HG03135 (cell line): ENCODE data around the gene FTCDNL1.

Experiments
- ATAC-seq: cut with Tn5 transposase; IDR thresholded peaks from one replicate; pipeline ENCODE4 v1.9.1; 2021; ENCODE audit warnings: mild to moderate bottlenecking, moderate library complexity; ENCODE audit not compliant: unreplicated experiment

FTCDNL1 gene

DNA sequence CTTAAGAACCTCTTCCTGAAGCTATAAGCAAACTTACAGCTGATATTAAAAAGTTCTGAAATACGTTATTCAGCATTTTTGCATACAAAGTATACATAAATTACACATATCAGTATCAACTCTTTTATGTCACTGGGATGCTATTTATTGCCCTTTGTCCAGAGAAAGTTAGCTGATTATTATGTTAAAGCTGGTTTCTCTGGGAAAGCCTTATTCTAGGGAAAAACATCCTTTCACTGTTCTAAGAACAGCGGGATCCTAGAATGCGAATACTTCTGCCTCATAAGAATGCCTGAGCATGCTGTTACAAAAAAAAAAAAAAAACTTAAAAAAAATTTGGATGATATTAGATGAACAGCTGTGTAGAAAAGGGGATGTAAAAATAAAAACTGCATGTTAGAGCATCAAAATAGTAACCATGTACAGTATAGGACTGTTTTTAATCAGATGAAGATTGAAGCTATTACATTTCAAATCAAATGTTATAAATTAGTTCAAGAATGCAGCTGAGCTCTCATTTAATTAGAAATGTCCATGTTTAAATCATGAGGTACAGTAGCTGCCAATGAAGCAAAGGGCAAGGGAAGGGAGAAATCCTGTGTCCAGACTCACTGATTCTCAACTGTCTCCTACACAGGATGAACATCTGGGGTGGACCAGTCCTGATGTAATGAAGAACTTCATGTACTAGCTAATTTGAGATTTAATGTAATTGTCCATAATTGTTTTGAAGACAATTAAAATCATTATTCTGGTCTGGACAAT, 8.2 kb downstream of the FTCDNL1 start:
- no peak for ATAC-seq

DNA sequence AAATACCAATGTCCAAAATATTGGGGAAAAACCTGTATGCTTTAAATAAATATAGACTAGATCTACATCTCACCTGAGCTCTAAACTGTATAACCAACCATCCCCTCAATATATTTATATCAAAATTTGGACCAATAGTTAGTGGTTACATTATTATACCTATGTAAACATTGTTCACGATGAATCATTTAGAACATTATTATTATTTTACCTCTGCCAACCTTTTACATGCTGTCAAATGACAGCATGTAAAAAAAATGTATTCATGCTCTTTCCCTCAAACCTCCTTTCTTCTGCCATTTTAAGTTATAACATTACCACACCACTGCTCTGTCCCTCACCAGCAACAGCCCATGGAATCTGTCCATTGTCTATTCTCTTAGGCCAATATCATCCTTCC, 9.6 kb downstream of the FTCDNL1 start:
- no peak for ATAC-seq

DNA sequence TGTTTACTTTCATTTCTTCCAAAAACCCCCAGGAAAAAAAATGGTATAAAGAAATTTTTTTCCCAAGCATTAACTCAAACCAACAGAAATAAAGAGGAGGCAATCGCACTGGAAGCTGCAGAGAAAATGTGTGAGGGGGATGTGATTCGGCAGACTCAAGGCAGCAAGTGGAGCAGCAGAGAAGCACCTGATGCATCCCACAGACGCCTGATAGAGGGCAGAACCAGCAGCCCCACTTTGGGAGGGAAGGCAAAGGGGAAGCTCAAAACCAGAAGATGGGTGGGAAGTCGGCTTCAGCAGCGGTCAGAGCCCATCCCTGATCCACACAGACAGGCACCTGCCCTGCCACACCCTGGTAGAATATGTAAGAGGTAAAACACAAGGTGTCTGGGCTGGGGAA, 12.6 kb downstream of the FTCDNL1 start:
- ATAC-seq: no peak

DNA sequence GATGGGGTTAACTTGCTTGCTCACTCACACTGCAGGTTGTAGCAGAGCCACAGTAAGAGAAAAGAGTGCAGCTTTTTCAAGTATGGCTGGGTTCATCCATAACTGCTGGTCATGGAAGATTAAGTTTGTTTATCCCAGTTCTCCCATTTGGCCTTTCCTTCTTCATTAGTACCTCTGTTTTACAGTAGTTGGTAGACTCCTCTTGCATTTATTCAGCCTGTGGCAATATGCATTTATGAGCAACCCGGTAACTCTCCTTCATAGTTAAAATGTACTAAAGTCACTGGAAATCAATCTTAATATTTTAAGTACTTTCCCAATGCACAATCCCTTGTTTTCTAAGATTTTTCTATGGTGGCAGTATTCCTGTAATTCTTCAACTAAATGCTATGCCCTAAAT, 14.0 kb downstream of the FTCDNL1 start:
- ATAC-seq: no peak

DNA sequence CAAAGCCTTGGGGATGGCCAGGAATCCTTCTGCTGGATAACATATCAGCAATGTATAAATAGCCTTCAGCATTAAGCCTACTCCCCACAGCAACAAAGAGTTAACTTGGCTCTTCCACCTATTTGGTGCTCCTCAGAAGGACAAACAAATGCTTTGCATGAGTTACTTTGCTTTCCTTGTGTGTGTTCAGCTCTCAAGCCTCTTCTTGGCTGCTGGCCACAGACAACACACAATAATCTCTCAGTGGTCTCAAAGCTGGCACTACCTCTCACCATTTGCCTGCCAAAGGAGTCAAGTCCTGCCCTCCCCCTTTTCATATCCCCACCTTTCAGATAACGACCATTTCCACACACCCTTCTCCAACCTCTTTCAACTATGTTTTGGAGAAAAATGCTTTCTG, 17.5 kb downstream of the FTCDNL1 start:
- no peak for ATAC-seq

DNA sequence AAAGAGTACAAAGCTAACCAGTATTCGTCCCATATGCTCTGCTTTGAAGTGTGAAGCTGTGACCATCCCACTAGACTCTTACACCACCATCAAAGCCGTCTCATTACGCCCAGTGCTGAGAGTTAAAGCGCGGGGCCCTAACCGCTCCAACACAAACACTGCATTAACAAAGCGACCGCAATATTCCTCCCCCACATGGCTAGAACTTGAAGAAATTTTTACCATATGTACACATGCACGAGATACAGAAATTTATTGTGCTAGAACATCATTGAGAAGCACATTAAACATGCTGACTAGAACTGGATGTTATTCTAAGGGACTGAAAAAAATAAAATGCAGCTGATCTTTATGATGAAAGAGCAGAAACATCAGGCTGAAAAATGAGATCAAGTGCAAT, 20.5 kb downstream of the FTCDNL1 start:
- no peak for ATAC-seq

DNA sequence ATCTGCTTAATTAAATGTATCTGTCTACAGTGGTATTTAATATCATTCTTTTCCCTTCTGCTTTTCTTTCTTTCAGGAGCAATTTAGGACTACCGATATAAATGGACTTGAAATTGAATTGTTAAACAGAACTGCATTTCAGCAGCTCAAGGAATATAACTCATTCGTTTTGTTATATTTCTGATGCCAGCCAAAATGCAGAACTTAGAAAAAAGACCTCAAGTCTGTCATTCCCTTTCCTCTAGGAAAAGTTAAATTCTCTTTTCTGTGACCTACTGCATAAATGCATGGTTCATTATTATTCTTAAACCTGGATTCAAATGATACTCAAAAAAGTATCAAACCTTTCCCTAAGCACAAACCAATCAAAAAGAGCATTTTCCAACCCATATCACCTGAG, 21.4 kb downstream of the FTCDNL1 start:
- no peak for ATAC-seq

DNA sequence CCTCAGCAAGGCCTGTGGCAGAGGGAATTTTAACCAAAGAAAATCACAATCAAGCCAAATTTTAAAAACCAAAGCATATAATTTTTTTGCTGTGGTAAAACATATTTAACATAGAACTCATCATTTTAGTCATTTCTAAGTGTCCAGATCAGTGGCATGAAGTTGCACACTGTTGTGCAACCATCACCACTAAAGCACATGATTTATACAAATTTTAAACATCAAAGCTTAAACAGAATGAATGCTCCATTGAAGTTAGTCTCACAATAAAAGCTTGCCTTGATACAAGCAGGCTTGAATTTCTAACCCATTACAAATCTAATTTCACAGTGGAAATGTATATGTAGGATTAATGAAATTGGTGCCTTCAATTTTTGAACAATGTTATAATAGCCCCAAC, 31.2 kb downstream of the FTCDNL1 start:
- ATAC-seq: no peak

DNA sequence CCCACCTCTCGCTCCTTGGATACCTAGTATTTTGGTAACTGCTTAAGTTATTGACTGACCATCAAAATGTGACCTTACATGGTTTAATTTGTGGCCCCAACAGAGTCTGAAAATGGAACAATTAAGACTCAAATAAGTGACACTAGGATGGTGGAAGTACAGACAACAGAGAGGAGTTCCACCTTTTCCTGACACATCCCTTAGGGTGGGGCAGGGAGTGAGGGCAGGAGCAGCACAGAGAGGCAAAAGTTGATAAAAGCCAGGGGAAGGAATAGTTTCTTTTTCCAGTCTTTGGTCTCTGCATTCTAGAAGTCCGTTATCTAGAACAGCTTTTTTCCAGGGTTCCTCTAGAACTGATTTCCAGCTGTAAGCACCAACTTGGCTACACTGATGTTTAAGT, 32.2 kb downstream of the FTCDNL1 start:
- no peak for ATAC-seq

DNA sequence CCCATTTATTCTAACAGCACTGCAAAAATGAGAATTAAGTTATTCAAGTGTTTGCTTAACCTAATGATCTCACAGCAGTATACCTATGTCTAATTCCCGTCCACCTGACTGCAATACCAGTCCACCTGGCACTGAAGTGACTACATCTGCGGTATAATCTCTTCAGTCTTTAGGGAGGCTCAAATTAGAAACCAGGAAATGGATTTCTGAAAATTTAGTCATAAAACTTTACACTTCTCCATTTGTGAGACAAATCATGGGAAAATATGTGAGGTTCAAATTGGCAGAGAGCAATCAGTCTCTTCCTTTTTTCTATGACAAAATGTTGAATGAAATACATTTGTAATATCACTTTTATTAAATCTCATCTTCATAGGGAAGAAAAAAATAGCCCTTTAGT, 33.0 kb downstream of the FTCDNL1 start:
- no peak for ATAC-seq

DNA sequence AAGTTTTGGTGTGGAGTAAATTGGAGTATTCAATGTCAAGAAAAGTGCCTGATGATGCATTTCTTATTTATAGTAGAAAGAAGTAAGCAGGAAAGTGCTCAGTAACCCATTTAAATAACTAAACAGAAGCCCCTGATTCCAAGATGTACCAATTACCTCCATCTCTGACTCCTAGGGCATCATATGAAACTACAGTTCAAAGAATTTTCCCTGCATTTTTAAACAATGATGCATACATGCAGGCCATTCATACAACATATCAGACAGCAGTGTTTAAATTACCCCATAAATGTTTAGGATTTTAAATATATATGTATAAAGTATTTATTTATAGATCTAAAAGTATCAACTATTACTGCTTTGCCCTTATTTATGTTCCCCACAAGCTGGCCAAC, 36.2 kb downstream of the FTCDNL1 start:
- ATAC-seq: no peak

DNA sequence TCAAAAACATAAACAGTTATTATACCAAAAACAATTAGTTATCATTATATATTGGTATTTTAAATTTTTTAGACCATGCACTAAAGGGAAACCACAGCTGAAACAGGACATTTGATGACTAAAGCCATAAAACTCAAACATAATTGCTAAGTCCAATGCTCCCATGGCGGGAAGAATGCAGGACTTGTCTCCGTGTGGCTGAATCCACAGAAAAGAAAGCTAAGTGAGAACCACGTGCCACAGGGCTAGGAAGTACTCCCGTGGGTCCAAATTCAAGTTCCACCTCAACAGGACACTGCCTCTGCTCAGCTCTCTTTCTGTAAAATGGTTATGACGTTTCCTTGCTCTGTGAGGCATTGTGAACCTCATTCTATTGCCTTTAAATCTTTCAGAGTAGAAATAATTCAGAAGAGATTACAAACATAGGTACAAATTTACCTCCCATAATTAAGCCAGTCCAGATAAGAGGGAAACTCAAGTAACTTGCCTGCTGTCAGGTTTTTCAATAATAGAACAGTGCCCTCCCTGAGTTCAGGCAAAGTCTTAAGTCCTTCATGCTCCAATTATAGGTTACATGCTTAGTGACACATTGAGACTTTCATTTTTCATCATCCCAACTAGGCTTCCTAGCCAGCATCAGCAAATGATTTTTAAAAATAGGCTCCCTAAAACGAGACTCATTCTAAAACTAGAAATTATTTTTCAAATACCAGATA, 36.7 kb downstream of the FTCDNL1 start:
- no peak for ATAC-seq

DNA sequence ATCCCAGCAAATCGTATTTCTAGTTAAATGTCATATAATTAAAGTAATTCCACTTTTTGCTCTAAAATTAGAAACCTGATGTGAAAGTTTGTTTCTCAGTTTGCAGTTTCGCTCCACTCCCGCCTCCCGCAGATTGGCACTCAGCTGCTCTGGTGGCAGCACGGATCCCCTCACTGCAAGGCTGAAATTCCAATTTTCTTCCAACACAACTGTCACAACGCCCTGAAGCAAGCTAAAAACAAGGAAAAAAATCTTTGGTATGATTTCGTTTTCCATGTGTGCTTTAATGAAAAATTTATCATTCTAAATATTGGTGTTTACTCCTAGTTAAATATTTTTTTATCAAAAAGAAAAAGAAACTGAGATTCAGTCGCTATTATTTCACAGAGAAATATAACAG, 38.5 kb downstream of the FTCDNL1 start:
- ATAC-seq: no peak

DNA sequence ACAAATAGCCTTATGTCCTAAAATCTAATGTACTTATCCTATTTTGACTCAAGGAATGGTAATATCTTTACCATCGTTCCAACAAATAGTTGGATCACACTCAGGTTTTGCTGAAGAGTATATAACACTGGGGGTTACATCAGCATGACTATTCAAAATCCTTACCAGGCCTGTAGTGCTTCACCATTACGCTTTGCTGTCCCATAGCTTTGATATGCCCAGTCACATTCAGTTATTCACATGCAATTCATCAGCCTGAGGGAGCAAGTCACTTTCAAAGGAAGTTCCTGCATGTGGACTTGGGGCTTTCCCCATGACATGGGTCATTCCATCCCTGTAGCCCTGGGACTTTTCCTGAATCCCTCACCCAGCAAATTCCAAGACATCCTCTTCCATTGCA, 39.6 kb downstream of the FTCDNL1 start:
- ATAC-seq: no peak

DNA sequence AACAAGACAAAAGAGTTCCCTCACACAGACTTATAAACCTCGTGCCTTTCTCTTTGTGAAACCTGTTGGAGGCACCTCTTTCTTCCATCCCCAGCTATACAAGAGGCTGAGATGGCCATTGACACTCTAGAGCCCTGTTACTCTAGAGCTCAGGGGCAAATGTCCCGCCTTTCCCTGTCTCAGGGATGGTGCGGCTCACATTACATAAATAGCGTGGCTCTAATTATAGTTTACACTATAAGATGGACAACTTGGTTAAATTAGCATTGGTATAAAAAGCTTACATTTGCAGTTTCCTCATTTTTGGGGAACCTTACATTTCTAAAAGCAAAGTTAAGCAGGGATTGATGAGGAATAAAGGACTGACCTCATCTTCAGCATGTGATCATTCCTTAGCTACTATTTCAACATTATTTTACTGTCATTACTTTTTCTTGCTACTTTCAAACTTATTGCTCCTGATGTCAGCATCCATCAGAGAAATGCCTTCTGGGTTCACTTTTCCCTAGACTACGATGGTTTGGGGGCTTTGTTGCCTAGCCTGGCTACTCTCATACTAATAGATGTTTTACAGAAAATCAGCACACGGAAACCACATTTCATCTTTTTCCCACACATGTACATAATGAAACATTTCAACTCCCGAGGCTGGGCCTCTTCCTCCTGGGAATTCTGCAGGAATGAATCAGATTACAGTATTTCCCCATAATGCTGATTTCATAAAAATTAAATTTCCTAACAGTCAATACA, 40.4 kb downstream of the FTCDNL1 start:
- no peak for ATAC-seq

DNA sequence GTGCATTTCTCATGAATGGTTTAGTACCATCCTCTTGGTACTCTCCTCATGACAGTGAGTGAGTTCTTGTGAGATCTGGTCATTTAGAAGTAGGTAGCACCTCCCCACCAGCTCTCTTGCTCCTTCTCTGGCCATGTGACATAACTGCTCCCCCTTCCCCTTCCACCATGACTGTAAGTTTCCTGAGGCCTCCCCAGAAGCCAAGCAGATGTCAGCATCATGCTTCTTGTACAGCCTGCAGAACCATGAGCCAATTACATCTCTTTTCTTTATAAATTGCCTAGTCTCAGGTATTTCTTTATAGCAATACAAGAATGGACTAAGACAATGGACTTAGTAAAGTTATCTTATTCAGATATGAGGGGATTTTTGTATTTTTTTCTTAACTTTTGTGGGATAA, 43.0 kb downstream of the FTCDNL1 start:
- ATAC-seq: no peak

DNA sequence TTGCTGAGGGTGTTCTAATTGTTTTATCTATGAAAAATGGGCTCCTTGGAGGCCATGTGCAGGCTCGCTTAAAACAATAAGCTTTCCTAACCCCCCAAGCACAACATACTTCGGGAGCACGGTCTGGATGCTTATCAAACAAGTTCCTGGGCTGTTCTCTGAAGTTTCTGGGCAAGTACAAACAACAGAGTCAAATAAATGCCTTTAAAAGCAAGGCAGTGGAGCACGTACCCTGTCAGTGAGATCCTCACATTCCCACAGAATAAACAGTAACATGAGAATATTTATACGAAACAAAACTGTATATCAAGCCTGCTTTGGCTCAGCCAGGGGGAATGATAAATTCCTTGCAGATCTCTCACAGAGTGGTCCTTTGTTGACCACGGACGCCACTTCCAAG, 44.8 kb downstream of the FTCDNL1 start:
- no peak for ATAC-seq

DNA sequence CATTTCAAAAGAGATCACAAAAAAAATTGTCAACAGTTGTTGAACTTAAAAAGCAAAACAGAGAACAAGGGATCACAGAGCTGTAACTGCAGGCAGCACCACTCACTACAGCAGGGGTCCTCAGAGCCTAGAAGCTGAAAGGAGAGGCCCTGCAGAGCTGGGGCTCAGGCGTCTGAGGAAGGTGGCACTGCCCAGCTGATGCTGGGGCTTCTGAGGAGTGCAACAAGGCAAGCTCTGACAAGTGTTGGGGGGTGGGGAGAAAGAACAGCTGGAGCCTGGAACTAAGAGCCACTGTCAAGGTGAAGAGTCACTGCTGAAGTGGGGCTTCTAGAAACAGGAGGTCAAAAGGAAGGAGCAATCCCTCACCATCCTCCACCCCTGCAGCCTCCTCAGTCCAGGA, 46.2 kb downstream of the FTCDNL1 start:
- no peak for ATAC-seq

DNA sequence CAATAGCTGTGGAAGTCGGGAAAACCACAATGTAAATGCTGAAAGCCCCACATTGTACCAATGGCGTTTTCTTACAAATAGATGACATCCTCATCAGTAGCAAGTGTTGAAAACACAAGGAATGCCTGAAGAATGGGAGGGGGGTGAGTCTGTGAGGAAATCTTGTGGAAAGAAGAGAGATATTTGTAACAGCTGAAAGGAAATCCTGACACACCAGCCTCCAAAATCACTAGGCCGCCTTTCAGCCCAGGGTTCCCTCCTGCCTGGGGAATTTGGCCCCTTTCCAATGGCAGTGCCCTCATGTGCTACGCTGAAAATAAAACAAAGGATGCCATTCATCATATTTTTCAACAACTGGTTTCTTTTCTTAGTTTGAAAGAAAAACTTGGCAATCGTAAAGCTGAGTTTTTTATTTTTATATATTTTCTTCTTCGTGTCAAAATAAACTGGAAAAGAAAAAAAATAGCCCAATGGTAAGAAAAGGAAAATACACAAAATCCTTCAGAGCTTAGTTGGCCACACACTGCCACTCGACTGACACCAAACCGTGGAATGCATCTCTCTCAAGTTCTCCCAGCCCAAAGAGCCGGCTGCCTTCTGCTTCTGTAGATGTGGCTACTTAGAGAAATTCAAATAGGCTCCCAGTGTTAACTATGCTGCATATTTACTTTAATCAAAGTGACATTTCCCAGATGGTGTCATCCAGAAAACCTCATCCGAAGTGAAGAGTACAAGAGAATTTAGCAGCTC, 52.0 kb downstream of the FTCDNL1 start:
- no peak for ATAC-seq

DNA sequence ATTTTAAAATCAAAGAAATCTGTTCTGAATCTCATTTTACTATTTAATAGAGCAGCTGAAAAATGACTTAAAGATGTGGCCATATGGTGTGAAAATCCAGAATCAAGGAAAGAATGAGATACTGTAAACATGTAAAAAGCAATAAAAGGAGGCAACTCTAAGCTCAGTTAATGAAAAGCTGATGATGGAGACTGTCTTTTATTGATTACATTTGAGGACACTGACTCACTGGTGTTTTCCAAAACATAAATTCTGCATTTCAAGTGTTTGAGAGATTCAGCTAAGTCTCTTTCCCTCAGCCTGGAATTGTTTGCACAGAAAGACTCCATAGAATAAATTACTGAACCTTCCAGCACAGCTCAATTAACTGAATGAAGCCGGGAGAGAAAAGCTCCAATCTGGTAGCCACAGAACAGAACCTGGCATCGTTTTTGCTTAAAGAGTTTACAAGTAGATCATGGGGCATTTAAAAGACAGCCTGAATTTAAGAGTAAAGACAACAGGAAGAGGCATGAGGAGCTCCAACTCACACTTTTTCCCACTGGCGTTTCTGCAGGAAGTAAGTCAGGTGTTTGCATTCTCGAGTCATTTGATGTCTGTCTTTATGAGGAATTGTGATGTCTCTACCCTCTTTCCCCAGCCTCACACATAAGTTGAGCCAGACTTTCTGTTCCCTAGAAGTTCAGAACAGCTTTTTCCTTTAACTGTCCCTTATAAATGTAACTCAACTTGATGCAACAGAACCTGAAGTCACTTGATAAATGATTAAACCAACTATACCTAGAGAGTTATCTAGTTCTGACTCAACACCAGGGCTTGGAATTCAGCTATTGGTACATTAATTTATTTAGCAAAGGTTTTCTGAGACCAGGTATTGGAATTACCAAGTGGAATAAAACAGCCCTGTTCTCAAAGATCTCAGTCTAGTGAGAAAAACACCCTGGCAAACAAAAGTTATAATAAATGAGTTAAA, 53.3 kb downstream of the FTCDNL1 start:
- no peak for ATAC-seq
